Activated effector memory CD4-positive, alpha-beta T cell treated with Interleukin-2 at 50 U/mL for 16 hours (primary cell): ENCODE measurements around the gene DBF4B.
"Not testable (repeated sequence)": the region's sequence is repeated elsewhere in the genome, so short reads cannot be mapped to it uniquely, and the experiment has no call there.

Experiments
- DNase-seq: peaks from one replicate; pipeline ENCODE4 v3.0.0-alpha.2; 2020

Gene DBF4B

DNA sequence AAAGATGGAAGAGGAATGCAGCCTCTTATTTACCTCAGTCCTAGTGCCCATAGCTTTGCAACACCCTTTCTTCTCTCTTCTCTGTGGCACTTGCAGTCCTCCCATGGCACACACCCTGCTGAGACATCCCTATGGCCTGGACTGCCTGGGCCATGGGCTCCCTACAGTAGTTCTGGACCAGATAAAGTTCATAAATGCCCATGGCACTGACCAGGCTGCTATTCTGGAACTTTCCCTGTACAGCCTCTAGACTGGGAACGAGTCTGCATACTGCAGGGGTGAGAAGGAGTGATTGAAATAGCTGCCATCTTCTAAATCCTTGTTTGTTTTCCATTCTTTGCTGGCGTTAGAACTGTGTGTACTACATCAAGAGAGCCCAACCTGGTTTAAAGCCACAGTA, 25.8 kb downstream of the DBF4B start:
- DNase-seq = no peak

DNA sequence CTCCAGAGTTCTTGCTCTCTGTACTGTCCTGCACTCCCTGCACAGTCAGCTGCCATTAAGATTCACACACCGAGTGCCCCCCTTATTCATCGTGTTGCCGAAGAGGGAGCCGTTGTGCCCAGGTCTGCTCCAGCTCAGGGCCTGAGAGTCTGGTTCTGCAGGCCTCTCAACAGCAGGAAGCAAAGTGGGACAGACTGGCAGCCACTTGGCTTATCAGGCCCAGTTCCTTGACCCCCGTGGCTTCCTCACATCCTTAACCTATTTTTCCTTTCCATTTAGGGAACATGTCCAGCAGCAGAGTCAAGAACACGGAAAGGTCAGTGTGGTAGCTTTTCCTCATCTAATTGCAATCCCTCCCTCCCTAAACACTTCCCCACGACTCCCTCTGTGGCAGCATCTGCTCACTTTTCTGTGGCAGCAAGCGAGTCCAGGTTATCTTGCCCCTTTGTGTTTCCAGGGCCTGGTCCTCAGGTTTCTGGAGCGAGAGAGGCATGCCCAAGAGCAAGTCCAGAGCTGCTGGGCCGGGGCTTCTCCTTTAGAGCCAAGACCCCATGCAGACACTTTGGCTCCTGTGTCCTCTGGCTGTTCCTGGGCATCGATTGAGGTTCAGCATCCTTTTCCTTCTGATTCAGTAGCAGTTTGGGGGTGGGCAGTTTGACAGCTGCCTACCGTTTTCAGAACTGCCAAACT, 28.2 kb downstream of the DBF4B start:
- no peak for DNase-seq

DNA sequence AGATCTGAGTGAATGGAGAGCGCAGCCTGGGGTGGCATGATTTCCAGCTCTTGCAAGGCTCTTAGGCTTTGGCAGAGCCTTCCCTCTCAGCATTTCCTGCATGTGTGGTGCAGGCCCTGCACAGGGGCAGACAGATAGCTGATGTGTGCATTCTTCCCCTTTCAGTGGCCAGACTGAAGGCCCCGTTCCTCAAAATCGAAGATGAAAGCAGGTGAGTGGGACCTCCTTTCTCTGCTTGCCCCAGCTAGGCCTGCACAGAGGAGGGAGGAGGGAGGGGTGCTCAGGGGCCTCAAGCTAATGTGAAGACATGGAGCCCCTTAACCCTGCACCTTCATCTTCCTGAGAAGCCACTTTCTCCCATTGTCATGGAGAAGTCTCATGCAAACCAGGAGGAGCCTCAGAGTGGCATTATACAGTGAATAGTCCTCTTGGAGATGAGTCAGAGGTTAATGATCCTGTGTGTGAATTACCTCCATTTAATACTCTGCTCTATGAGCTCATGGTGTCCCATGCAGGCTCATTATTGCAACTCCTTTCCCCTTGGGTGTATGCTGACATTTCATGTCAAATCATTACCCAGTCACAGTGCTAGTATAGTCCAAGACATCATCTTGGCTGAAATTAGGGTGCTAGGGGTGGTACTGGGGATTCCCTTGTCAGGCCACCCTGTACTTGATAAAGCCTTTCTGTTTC, 29.9 kb downstream of the DBF4B start:
- DNase-seq = no peak

DNA sequence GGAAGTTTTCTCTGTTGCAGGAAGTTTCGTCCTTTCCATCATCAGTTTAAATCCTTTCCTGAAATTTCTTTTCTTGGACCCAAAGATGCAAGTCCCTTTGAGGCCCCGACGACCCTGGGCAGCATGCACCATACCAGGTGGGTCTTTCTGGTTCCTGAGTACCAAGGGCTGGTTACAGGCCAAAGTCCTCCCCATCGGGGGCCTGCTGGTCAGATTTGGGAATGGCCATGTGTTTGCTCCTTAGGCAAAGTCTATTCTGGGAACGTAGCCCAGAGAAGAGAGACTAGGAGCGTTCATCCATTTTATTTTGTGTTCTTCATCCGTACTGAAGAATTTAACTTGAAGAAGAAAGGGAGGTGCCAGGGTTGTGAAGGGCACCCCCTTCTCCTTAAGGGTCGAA, 32.9 kb downstream of the DBF4B start:
- no peak for DNase-seq

DNA sequence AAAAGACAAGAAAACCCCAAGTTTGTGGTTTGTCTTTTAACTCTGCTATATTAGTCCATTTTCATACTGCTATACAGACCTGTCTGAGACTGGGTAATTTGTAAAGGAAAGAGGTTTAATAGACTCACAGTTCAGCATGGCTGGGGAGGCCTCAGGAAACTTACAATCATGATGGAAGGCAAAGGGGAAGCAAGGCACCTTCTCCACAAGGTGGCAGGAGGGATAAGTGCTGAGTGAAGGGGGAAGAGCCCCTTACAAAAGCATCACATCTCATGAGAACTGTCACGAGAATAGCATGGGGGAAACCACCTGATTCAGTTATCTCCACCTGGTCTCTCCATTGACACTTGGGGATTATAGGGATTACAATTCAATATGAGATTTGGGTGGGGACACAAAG, 36.8 kb downstream of the DBF4B start:
- DNase-seq = no peak

DNA sequence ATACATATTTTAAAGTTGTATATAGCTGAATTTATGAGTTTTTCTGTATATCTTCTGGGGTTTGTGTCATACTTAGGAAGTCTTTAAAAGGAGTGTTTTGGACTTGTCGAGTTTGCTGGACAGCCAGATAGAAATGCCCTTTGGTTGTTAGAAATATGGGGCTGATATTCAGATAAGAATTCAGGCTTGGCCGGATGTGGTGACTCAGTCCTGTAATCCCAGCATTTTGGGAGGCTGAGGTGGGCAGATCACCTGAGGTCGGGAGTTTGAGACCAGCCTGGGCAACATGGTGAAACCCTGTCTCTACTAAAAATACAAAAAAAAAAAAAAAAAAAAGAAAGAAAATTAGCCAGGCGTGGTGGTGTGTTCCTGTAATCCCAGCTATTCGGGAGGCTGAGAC, 37.3 kb downstream of the DBF4B start:
- DNase-seq = not testable (repeated sequence)

DNA sequence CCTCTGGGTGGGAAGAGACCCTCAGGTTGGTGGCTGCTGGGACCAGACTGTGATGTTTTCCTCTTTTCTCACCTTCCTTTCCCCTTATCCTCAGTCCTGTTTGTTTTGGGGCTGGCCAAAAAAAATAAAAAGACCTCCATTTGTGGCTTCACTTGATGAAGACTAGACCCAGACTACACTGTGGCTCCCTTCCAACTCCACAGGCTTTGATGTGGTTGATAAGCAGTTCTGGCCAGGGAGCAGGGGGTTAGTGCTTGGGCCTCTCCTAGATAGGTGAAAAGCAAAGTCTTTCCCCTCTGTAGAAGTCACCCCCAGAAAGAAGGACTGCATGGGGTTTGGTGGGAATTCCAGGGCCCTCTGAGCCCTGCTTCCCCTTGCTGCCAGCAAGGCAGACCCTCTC, 39.1 kb downstream of the DBF4B start:
- no peak for DNase-seq

DNA sequence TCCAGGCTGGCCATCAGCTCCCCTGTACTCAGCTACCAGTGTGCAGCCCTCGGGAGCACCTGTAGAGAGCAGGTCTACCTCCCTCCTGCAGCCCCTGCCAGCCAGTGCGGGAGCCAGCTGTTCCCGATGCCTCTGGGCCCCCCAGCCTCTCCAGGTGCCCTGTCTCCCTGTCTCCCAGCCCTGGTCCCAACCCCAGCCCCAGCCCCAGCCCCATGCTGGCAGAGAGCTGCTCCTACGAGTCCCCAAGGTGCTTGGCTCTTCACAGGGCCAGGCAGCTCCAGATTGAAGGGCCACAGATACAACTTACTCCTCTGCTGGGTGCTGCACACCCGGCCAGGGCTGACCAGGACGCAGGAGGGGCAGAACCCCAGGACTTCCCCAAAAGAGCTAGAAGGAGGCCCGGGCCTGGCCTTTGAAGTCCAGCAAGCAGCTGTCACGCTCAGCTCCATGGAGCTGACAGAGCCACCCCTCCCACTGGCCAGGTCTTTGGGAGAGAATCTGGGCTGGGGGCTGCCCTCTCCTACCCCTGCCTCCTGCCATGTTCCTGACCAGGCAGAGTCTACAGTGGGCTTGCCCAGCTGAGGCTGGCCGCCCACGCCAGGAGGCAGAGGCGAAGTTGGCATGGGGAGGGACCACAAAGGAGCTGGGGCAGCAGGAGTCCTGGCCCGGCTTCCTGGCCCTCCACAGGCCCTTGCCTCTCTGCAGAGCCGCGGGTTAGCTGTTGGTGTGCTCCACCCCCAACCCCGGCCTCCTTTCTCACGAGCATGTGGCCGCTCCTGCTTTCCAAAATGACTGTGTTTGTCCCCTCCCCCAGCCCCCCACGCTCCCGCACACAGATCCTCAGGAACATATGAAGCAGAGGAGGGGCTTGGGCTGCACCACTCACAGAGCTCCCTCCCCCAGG, 40.9 kb downstream of the DBF4B start:
- DNase-seq = no peak

DNA sequence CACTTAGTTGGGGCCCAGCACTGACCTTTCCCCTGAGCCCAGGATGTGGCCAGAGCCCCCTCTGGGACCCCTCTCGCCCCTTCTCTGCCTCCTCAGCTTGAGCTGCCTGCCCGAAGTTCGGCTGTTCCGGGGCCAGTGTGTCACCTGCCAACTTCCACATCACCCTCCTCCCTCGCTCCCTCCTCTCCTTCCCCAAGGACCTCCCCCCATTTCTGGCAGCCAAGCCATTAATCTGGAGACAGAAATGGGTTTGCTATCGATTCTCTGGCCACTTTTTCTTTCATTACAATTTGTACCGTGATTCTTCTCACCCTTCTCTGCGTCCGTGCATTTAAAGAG, 41.5 kb downstream of the DBF4B start:
- no peak for DNase-seq

DNA sequence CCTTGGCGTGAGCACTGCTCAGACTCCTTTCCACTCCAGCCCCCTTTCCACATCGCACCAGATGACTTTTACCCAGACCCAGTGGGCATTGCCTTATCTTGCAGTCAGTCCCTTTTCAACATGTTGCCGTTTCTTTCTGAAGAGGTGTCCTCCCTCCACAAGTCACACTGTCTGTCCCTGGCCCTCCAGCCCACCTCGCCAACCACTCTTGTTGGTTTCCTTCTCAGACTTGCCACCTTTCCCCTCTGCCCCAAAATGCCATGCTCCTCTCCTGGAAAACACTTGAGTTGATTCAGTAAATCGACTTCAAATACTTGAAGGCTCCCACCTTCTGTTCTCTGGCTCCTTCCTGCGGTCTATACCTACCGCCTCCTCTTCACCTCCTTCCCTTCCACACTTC, 42.9 kb downstream of the DBF4B start:
- DNase-seq = no peak

DNA sequence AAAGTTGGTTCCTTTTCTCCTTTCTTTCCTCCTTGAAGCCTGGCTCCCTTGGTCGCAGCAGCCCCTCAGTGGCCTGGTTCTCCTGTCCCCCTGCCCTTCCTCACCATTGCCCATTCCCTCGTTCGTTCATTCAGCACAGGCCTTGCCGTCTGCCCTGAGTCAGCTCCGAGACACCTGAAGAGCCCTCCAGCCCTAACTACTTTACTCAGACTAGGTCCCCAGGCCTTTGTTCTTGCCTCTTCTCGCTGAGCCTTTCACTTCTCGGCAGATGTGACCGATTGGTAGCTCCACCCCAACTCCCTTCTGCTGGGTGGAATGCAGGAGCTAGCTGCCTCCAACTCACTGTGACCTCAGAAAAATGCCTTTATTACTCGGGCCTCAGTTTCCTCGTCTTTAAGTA, 43.3 kb downstream of the DBF4B start:
- no peak for DNase-seq

DNA sequence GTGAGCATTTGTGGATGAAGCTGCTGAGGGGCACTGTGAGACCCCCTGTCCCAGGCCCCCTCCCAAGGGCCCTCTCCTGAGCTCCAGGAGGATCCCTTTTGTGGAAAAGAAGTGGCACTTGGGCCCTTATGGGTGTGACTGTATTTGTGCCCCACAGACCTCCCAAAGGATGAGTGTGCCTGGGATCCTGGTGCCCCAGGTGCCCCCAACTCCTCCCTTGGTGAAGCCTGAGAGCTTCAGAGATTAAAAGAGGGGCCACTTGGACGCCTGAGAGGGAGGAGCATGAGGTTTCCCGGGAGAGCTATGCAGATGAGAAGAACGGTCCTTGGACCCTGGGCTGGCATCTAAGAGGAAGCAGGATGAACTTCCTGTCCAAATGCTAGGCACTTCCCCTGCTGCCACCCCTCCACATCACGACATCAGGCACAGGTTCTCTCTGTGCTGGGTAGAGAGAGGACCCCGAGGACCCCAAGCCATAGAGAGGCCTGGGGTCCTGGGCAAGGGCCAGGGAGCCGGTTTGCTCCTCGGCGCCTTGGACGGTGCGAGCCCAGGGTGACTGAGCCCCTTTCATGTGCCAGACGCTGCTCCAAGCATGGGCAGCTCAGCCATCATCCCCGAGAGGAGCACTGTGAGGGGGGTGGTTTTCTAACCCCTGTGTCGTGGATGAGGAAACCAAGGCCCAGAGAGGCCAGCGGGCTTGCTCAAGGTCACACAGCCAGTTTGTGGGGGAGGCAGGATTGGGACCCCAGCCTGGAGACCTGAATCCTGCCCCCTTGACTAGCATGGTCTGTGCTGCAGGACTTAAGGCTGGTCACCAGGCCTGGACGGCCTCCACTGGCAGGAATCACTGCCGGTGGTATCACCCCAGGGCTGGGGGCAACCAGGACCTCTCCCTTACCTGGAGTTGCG, 44.7 kb downstream of the DBF4B start:
- no peak for DNase-seq

DNA sequence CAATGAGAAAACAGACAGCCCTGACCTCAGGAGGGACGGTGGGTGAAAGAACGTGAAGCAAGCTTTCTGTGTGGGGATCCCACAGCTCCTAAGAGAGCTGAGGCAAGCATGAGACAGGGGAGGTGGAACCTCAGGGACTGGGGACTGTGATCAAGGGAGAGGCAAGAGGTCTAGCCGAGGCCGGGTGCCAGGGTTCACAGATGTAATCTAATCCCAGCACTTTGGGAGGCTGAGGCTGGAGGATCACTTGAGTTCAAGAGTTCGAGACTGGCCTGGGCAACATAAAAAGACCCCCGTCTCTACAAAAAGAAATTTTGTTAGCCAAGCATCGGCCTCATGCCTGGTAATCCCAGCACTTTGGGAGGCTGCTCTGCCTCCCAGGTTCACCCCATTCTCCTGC, 45.8 kb downstream of the DBF4B start:
- no peak for DNase-seq

DNA sequence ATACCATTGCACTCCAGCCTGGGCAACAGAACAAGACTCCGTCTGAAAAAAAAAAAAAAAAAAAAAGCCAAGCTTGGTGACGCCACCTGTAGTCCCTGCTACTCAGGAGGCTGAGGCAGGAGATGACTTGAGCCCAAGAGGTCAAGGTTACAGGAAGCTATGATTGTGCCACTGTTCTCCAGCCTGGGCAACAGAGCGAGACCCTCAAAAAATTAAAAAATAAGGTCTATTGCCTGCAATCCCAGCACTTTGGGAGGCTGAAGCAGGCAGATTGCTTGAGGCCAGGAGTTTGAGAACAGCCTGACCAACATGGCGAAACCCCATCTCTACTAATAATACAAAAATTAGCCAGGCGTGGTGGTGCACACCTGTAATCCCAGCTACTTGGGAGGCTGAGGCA, 46.7 kb downstream of the DBF4B start:
- not testable (repeated sequence) for DNase-seq

DNA sequence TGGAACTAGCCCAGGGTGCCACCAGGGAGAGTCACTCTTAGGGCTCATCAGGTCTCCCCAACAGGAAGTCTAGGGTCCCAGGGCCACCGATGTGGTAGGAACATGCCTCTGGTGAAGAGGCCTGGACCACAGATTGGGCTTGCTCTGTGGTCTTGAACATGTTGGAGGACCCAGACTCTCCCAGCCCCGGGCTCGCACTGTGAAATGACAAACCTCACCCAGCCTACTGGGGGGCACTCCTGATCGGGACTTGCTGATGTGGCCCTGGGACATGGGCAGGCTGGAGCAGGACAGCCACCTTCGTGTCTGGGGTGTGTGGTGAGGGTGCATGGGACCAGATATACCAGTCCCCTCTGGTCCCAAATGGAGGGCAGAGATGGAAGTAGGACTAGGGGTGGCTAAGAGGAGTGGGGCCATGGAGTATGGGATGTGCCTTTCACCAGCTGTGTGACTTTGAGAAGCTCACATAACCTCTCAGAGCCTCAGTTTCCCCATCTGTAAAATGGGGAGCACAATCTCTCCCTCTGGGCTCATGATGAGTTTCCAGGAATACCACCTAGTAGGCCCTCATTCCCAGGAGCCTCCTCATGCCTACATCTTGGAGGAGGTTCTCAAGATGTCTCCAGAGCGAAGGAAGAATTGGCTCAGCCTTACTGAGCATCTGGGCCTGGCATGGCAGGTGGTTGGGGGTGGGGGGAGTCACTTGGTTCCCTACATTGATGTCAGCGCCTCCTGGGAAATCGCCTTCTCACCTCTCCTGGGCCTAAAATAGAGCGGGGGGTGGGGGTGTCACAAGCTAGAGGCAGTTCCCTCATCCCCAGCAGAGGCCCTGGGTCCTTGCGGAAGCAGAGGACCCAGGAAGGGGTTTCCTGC, 48.8 kb downstream of the DBF4B start:
- DNase-seq = no peak

DNA sequence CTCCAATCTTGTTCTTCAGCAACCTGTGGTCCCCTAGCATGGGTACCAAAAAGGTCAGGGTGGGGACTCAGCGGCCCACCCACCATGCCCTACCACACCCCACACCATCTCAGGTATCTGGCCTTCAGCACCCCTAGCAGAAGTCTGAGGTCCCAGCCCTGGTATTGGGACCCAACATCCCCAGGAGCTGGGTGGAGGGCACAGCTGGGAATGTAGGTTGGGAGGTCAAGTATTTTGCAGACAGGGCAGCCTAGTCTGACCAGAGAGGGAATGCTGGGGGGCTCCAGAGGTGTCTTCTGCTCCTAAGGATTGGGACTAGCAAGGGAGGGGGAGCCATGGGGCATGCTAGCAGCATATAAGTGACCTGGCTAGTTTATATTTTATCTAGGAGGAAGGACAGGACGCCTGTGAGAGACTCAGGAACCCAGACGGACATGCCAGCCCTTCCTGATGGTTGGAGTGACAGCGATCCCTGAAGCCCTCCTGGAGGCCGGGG, 49.5 kb downstream of the DBF4B start:
- DNase-seq = no peak

DNA sequence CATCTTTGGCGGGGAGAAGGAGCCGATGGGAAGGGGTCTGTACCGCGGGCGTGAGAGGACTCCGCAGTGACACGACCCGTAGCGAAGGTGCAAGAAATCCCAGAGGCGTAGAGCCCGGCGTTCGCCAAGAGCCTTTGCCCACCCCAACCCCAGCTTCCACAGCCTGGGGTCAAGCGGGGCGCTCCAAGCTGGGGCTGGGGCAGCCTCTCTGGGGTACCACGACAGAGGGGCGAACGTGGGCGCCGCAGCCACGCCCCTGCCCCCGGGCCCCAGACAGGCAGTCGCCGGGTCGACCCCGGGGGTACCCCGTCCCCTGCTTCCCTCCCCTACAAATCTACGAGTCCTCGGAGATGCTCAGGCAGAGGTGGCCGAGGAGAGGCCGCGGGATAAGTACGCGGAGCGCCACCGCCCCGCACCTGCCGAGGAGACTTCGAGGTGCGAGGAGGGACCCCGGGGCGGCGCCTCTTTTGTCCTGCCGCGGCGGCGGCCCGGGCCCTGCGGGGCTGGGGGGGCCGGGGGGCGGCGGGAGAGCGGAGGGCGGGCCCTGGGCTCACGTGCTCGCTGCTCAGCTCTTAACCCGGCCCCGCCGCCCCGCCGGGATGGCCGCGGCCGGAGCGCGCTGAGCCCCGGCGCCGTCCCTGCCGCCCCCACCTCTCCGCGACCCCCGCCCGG, 50.1 kb downstream of the DBF4B start, which contains the start of gene ADAM11:
Gene ADAM11 (plus strand): TSS at position 575 of the 672 bp plus-strand sequence. CDS start 212 bp downstream, outside the sequence.
- DNase-seq = no peak

DNA sequence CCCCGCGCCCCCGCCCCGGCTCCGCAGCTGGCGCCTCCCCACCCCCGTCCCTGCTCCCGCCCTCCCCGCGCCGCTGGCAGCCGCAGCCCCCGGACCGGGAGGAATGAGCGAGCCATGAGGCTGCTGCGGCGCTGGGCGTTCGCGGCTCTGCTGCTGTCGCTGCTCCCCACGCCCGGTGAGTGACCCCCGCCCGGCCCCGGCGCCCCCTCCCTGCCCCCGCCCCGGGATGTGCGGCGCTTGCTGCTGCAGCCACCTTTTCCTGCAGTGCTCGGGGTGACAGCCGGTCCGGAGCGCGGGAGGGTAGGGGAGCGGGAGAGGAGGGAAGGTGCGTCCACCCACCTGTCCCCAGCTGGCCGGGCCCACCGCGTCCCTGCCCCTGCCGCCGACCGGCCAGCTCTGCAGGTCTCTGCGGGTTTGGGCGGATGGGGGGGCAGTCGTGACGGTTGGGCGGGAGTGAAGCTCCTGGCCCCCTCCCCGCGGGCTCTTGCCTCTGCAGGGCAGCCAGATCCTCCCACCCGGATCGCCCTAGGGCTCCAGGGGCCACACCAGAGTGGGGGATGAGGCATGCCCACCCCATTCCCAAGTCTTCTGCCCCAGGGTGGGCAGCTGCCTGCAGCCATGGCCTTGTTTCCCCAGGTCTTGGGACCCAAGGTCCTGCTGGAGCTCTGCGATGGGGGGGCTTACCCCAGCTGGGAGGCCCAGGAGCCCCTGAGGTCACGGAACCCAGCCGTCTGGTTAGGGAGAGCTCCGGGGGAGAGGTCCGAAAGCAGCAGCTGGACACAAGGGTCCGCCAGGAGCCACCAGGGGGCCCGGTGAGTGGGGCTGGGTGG, 50.8 kb downstream of the DBF4B start:
- DNase-seq = no peak

DNA sequence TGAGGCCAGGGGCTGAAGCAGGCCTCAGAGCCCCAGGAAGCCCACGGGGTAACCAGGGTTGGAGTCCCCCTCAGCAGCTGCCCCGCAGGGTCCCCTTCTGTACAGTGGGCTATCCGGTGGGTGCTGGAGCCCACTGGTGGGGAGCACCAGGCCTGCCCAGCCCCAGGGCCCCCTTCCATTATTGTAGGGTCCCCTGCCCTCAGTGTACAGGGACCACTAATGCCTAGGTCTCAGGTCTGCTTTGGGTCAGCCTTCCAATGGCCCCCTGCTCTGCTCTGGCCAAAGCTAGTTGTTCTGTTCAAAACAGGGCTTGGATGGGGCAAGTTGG, 51.4 kb downstream of the DBF4B start:
- DNase-seq = no peak
